Measurements from ENCODE around the gene MISP. TPM values are rescaled to one million over a fixed set of nuclear protein-coding genes. Genes with fewer than 3 reads are reported as not detected.

The MISP gene
- total and polyA plus RNA-seq, 9 of the 15 experiments (the other 6 are each of a cell fraction or from before 2014, with no cell fraction given) = 0.04 to 0.29 (median 0.05) TPM; not detected in 5

GRCh38 chr19:796692-797527, 46.0 kb downstream of the MISP start, which contains the start of gene PTBP1 (continued):
- TF ChIP-seq U2AF1 (optimal IDR thresholded peaks at IDR 0.05; ENCODE audit: low read depth, low read length) (no peak), SMARCC2 (IDR thresholded peaks at IDR 0.05; ENCODE audit: low read depth) (no peak), RBM25 (IDR thresholded peaks at IDR 0.05; ENCODE audit: low read depth, low read length, severe bottlenecking) (peak; percentile 99), TEAD4 (IDR thresholded peaks at IDR 0.05; ENCODE audit: low read length) (no peak; the same call in 1 of the 2 replicates), TEAD4 (CRISPR knock-in tag; IDR thresholded peaks at IDR 0.05; ENCODE audit: borderline replicate concordance) (no peak), ZNF24 (IDR thresholded peaks at IDR 0.05) (no peak), SRSF7 (optimal IDR thresholded peaks at IDR 0.05; ENCODE audit: low read depth, low read length) (no peak), KAT8 (IDR thresholded peaks at IDR 0.05; ENCODE audit: low read depth) (no peak), SPI1 (IDR thresholded peaks at IDR 0.05; ENCODE audit: borderline replicate concordance, low read depth, low read length) (no peak), TFAP4 (CRISPR knock-in tag; IDR thresholded peaks at IDR 0.05; ENCODE audit: borderline replicate concordance) (peak; percentile 98), ZNF324 (CRISPR knock-in tag; IDR thresholded peaks at IDR 0.05) (no peak), NR3C1 (CRISPR knock-in tag; IDR thresholded peaks at IDR 0.05) (no peak), ZNF263 (CRISPR knock-in tag; IDR thresholded peaks at IDR 0.05; ENCODE audit: borderline replicate concordance) (no peak; the same call in 1 of the 2 replicates), REST (IDR thresholded peaks at IDR 0.05; ENCODE audit: borderline replicate concordance) (peak; percentile 96), REST (CRISPR knock-in tag; IDR thresholded peaks at IDR 0.05; ENCODE audit: low read depth) (no peak), PCBP1 (IDR thresholded peaks at IDR 0.05; ENCODE audit: low read depth, low read length, poor library complexity, severe bottlenecking) (no peak), RBBP5 (IDR thresholded peaks at IDR 0.05; ENCODE audit: borderline replicate concordance, insufficient read depth, low read length, poor library complexity, severe bottlenecking) (peak; percentile 56), CBX1 (IDR thresholded peaks at IDR 0.05; ENCODE audit: low read depth) (no peak), RBM14 (IDR thresholded peaks at IDR 0.05; ENCODE audit: borderline replicate concordance, insufficient read depth, low read depth, low read length) (no peak)
